Suprapubic skin (tissue), 4 donors: ENCODE results near the gene CRKL. TPM values are rescaled to one million over a fixed set of nuclear protein-coding genes. Genes with fewer than 3 reads are reported as not detected.

Experiments
- DNase-seq, 2 donors: peaks; one replicate each; pipeline ENCODE4 v3.0.0-alpha.2; 2019; ENCODE audit warnings: low spot score in 2 of 2
- H3K27ac ChIP-seq: fragments of 200-600 bp; sonication (generic); one replicate; pipeline ENCODE4 v1.5.1; 2019
- H3K27me3 ChIP-seq: fragments of 200-600 bp; sonication (generic); one replicate; pipeline ENCODE4 v1.5.1; 2019
- H3K36me3 ChIP-seq: fragments of 200-600 bp; sonication (generic); one replicate; pipeline ENCODE4 v1.5.1; 2019
- H3K4me1 ChIP-seq: fragments of 200-600 bp; sonication (generic); one replicate; pipeline ENCODE4 v1.5.1; 2019
- H3K4me3 ChIP-seq: fragments of 200-600 bp; sonication (generic); one replicate; pipeline ENCODE4 v1.5.1; 2019; ENCODE audit warnings: mild to moderate bottlenecking
- H3K9me3 ChIP-seq: fragments of 200-600 bp; sonication (generic); one replicate; pipeline ENCODE4 v1.5.1; 2019
- CTCF ChIP-seq, 2 donors: fragments of 200-600 bp in 1 of 2; fragments of 450-650 bp in 1 of 2; sonication (generic) in 1 of 2; IDR thresholded peaks; one replicate each; pipeline ENCODE4 v1.5.1; 2016 to 2019; ENCODE audit warnings: antibody characterized with exemption in 2 of 2, mild to moderate bottlenecking in 1 of 2, moderate library complexity in 1 of 2
- EP300 ChIP-seq: sonication (generic); formaldehyde crosslinking; IDR thresholded peaks from one replicate; pipeline ENCODE4 v1.6.1; 2017; ENCODE audit warnings: antibody characterized with exemption
- POLR2A ChIP-seq, 2 donors: fragments of 450-650 bp; IDR thresholded peaks; one replicate each; pipeline ENCODE4 v1.6.1; 2017; ENCODE audit warnings: antibody characterized with exemption in 2 of 2, mild to moderate bottlenecking in 2 of 2, moderate library complexity in 2 of 2
- POLR2AphosphoS5 ChIP-seq, 3 donors: sonication (generic); formaldehyde crosslinking; IDR thresholded peaks; one replicate each; pipeline ENCODE4 v1.6.1; 2017; ENCODE audit warnings: antibody characterized with exemption in 3 of 3
- WGBS: methylation state at CpG from one replicate; pipeline ENCODE4 v1.1.5; 2018; 5-methylcytosine and 5-hydroxymethylcytosine counted together
- total RNA-seq, 4 donors: library from RNA; depleted of rRNA; stranded (reverse); fragments of >200 nt; gene quantifications; one replicate each; pipeline ENCODE4 v1.1.0, GENCODE V29; 2016

Gene CRKL
- total RNA-seq, 4 donors from 2014 or later: 52.7 to 75.3 (median 71.9) TPM

GRCh38 chr22:20965104-20965887 is 48.1 kb downstream of the CRKL start:
- peak overlapping the region; percentile 45 for H3K4me3 ChIP-seq
- DNase-seq: no peak

DNA sequence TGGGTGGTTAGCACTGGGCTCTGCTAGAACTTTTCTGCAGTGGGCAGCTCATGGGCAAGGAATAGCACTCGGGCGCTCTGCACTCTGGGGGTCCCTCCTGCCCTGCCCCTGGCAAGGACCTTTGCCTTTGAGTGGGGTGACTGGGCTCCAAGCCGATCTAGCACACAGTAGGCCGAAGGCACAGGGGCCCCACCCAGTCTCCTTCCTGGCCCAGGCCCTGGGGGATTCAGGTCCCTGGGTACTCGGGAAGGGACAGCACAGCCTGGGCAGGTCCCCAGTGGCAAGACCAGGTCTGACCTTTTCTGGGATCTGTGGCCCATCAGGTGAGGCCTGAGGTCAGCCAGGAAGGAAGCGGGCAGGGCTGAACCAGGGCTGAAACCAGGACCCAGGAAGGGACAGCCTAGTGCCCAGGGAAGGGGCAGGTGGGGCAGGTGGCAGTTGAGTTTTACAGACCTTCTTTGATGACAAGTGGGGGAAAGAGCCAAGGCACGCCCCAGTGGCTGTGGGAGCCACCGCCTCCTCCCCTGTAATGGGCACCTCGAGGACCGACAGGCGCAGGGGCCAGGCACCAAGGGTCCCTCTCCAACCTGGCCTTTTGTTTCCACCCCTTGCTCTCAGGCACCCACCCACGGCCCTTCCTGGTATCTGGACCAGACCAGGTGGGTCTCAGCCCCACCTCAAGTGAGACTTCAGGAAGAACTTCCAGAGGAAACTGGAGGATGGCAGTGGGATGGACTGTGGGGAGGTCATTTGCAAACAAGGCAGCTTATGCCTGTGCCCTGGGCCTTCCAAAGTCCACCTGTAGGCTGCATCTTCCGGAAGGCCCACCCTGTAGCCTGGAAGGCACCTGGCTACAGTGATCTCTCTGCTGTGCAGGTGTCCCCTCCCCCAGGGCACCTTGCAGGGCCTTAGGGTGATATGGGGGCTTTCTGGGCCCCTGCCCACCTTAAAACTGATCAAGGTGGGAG is 49.0 kb downstream of the CRKL start:
- Histone ChIP-seq H3K36me3 (no peaks in the 10 kb centered on the region), H3K9me3 (no peaks in the 10 kb centered on the region), H3K27ac (no peak overlapping the region), H3K4me1 (peaks cover 18% of the 10 kb centered on the region), H3K27me3 (no peaks in the 10 kb centered on the region), H3K4me3 (no peak overlapping the region)
- WGBS: 91% methylated on average over 7 of the region's 13 CpGs
- TF ChIP-seq EP300 (no peak), POLR2A (IDR thresholded peaks at IDR 0.05) (no peak), POLR2AphosphoS5 (IDR thresholded peaks at IDR 0.05) (no peak), CTCF (IDR thresholded peaks at IDR 0.05) (no peak)
- no peak for DNase-seq

More at GRCh38 chr22:20965104-20965887, 48.1 kb downstream of the CRKL start:
- Histone ChIP-seq H3K27me3 (no peaks in the 10 kb centered on the region), H3K9me3 (no peaks in the 10 kb centered on the region), H3K36me3 (no peaks in the 10 kb centered on the region), H3K27ac (no peak overlapping the region), H3K4me1 (peaks cover 18% of the 10 kb centered on the region)
- TF ChIP-seq EP300 (no peak), CTCF (IDR thresholded peaks at IDR 0.05) (no peak), POLR2A (IDR thresholded peaks at IDR 0.05) (no peak), POLR2AphosphoS5 (IDR thresholded peaks at IDR 0.05) (no peak)
- 0% methylated on average over 15 of the region's 65 CpGs for WGBS

DNA sequence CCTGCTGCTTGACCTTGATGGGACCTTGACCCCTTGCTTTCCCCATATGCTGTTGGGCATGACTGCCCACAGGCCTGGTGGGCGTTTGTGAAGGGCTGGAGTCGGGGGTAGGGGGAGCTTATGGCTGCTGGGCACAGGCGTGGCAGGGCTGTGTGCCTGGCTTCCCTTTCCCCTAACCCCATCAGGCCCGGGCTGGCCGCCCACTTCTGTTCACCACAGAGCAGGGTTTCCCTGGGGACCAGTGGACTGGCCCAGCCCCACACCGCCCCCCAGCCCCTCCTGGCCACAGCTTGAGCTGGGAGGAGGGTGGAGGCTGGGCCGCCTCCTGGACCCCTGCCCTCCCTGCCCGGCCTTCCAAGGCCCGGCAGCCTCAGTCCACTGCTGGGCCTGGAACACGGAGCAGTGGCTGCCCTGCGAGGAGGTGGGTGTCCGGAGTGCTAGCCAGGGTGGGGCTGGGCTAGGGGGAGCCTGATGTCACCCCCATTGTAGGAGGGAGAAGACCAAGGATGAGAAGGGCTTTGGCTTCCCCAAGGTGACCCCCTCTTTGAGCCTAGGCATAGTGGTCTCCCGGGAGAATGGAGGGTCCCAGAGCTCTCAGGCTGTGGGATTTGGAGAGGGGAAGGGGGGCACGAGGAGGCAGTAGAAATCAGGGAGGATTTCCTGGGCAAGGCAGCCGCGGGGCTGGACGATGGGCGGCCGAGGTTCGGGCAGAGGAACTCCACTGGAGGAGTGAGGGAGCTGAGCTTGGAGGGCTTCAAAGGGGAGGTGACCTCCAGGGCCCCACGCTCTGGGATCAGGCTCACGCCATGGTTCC is 49.9 kb downstream of the CRKL start, which contains the start of gene AIFM3:
Gene AIFM3, plus strand, starts transcription at position 373 of the 814 bp plus-strand sequence. CDS start 690 bp downstream, outside the sequence.
- WGBS: 58% methylated on average over 11 of the region's 22 CpGs

GRCh38 chr22:20967697-20968211 is 50.5 kb downstream of the CRKL start:
- H3K27me3 ChIP-seq: no peaks in the 10 kb centered on the region
- TF ChIP-seq POLR2A (IDR thresholded peaks at IDR 0.05) (no peak), POLR2AphosphoS5 (IDR thresholded peaks at IDR 0.05) (no peak), EP300 (no peak), CTCF (IDR thresholded peaks at IDR 0.05) (no peak)
- DNase-seq: no peak
- H3K4me3 ChIP-seq: no peak overlapping the region
- H3K4me1 ChIP-seq: peaks cover 15% of the 10 kb centered on the region
- H3K9me3 ChIP-seq: no peaks in the 10 kb centered on the region
- no peaks in the 10 kb centered on the region for H3K36me3 ChIP-seq
- 65% methylated on average over 13 of the region's 19 CpGs for WGBS
- no peak overlapping the region for H3K27ac ChIP-seq

More for the DNA sequence above, 49.9 kb downstream of the CRKL start, which contains the start of gene AIFM3:
- TF ChIP-seq POLR2AphosphoS5 (IDR thresholded peaks at IDR 0.05) (no peak), CTCF (IDR thresholded peaks at IDR 0.05) (no peak), POLR2A (IDR thresholded peaks at IDR 0.05) (no peak), EP300 (no peak)
- DNase-seq: no peak
- Histone ChIP-seq H3K27ac (no peak within 1 kb of the TSS), H3K9me3 (no peaks in the 10 kb centered on the region), H3K27me3 (no peaks in the 10 kb centered on the region), H3K4me1 (peaks cover 15% of the 10 kb centered on the region), H3K36me3 (no peaks in the 10 kb centered on the region), H3K4me3 (no peak within 1 kb of the TSS)
